Esophagus squamous epithelium (tissue), 5 donors: ENCODE measurements around the gene PIM2. TPM values are rescaled to one million over a fixed set of nuclear protein-coding genes. Genes with fewer than 3 reads are reported as not detected.

Experiments used
- DNase-seq: peaks from one replicate; lab custom pipeline; 2025; lab: John Stamatoyannopoulos, UW
- H3K27ac ChIP-seq, 4 donors: fragments of 200-600 bp; sonication (generic); one replicate each; pipeline ENCODE4 v1.5.1; 2016 to 2019; ENCODE audit warnings: mild to moderate bottlenecking in 1 of 4
- H3K27me3 ChIP-seq, 4 donors: fragments of 200-600 bp; sonication (generic); 1 replicate in 3 of 4; 2 replicates in 1 of 4; pipeline versions ENCODE4 v1.5.1 to v1.6.0; 2017 to 2021; ENCODE audit warnings: antibody characterized with exemption in 1 of 4
- H3K36me3 ChIP-seq, 3 donors: fragments of 200-600 bp; sonication (generic); one replicate each; pipeline ENCODE4 v1.5.1; 2016 to 2019
- H3K4me1 ChIP-seq, 3 donors: fragments of 200-600 bp; sonication (generic); one replicate each; pipeline ENCODE4 v1.5.1; 2017 to 2019
- H3K4me3 ChIP-seq, 4 donors: fragments of 200-600 bp; sonication (generic); 1 replicate in 3 of 4; 2 replicates in 1 of 4; pipeline ENCODE4 v1.5.1; 2016 to 2019; ENCODE audit warnings: mild to moderate bottlenecking in 2 of 4, moderate library complexity in 1 of 4
- H3K9me3 ChIP-seq, 3 donors: fragments of 200-600 bp; sonication (generic); one replicate each; pipeline ENCODE4 v1.5.1; 2016 to 2019
- POLR2A ChIP-seq, 4 donors: fragments of 450-650 bp; IDR thresholded peaks; one replicate each; pipeline ENCODE4 v1.6.1; 2017; ENCODE audit warnings: antibody characterized with exemption in 4 of 4, mild to moderate bottlenecking in 4 of 4, moderate library complexity in 3 of 4
- WGBS, 2 donors: methylation state at CpG; one replicate each; pipeline ENCODE4 v1.1.5; 2018; 5-methylcytosine and 5-hydroxymethylcytosine counted together
- intact Hi-C: fragments of 100-400 bp; cut with DNase I; formaldehyde crosslinking; loops from one replicate; pipeline ENCODE4 v1.15.0; 2022
- total RNA-seq, 4 donors: library from RNA; depleted of rRNA; stranded (reverse); fragments of >200 nt; gene quantifications; one replicate each; pipeline ENCODE4 v1.1.0, GENCODE V29; 2016
- TF ChIP-seq, protein P1 (sequence below), 6 experiments: fragments of 450-650 bp in 4 of 6; fragments of 200-600 bp in 2 of 6; sonication (generic) in 2 of 6; IDR thresholded peaks; one replicate each; pipeline ENCODE4 v1.5.1; 2016 to 2019; ENCODE audit warnings: antibody characterized with exemption in 6 of 6, mild to moderate bottlenecking in 4 of 6, moderate library complexity in 4 of 6
- donor health status: DM: yes; HTN: yes; CAD: no.

The PIM2 gene
- total RNA-seq, 4 donors from 2014 or later: 3.3 to 9.7 (median 7.6) TPM

DNA sequence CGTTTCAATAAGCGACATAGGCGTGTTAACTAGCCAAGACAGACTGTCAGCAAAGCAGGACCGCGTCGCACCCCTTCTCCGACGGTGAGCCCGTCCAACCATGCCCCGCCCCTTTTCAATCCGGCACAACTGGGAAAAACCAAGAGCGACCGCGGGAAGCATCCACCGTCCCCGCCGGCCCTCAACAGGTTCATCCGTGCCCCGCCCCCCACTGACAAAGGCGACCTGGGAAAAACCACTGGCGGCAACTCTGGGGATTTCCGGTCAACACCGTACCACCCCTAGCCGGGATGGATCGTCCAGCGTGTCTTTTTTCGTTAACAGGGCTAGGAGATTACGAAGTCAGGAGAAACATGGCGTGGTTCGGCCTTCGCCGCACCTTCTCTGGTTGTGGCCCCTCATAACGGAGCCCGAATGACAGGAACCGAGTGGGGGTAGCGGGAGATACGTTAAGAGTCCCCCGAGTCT lies 21.6 kb downstream of the PIM2 start:
- no peak for DNase-seq
- H3K36me3 ChIP-seq: peaks cover 0 to 47% (median 0%) of the 10 kb centered on the region in 3 donors
- H3K4me3 ChIP-seq: peak overlapping the region; percentile 65 to 77 (median 70)
- H3K27me3 ChIP-seq: no peaks in the 10 kb centered on the region
- 32% methylated on average over 7 of the region's 38 CpGs; no CpG with 5 or more reads in 1 of the 2 donors for WGBS, 2 donors
- no peaks in the 10 kb centered on the region for H3K9me3 ChIP-seq
- H3K27ac ChIP-seq: peak overlapping the region; percentile 90 to 97 (median 96)
- peaks cover under 1 to 35% (median 16%) of the 10 kb centered on the region in 3 donors for H3K4me1 ChIP-seq
- intact Hi-C loops: no loop called here
- TF ChIP-seq, protein P1, sequence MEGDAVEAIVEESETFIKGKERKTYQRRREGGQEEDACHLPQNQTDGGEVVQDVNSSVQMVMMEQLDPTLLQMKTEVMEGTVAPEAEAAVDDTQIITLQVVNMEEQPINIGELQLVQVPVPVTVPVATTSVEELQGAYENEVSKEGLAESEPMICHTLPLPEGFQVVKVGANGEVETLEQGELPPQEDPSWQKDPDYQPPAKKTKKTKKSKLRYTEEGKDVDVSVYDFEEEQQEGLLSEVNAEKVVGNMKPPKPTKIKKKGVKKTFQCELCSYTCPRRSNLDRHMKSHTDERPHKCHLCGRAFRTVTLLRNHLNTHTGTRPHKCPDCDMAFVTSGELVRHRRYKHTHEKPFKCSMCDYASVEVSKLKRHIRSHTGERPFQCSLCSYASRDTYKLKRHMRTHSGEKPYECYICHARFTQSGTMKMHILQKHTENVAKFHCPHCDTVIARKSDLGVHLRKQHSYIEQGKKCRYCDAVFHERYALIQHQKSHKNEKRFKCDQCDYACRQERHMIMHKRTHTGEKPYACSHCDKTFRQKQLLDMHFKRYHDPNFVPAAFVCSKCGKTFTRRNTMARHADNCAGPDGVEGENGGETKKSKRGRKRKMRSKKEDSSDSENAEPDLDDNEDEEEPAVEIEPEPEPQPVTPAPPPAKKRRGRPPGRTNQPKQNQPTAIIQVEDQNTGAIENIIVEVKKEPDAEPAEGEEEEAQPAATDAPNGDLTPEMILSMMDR (IDR thresholded peaks at IDR 0.05): no peak
- no peak for TF ChIP-seq POLR2A (IDR thresholded peaks at IDR 0.05)

DNA sequence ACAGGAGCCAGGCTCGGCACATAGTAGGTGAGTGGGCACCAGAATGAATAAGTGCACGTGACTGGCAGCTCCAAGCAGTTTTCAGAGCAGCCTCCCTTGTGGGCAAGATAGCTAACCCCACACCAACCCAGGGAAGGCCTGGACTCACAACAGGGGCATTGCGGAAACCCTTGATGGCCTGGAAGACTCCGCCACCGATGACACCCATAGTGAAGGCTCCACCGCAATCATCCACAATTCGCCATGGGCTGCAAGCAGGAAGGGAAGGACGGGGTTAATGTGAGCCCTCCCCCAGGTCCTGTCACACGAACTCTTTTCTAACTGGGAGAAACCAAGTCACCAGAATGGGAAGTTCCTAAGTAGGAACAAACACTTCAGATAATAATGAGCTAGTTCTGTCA lies 22.2 kb downstream of the PIM2 start:
- intact Hi-C loops: no loop called here
- peaks cover 4 to 40% (median 16%) of the 10 kb centered on the region in 3 donors for H3K4me1 ChIP-seq
- WGBS, 2 donors: 53% methylated on average over 8 of the region's 9 CpGs; no CpG with 5 or more reads in 1 of the 2 donors
- peaks cover 0 to 41% (median 0%) of the 10 kb centered on the region in 3 donors for H3K36me3 ChIP-seq
- DNase-seq: no peak
- peak overlapping the region; percentile 65 to 77 (median 70) for H3K4me3 ChIP-seq
- H3K9me3 ChIP-seq: no peaks in the 10 kb centered on the region
- TF ChIP-seq, protein P1 (IDR thresholded peaks at IDR 0.05): no peak
- no peak for TF ChIP-seq POLR2A (IDR thresholded peaks at IDR 0.05)
- H3K27me3 ChIP-seq: no peaks in the 10 kb centered on the region
- H3K27ac ChIP-seq: peak overlapping the region; percentile 90 to 97 (median 96)

- intact Hi-C loops: no loop called here
- Histone ChIP-seq H3K9me3 (no peaks in the 10 kb centered on the region), H3K4me3 (no peak overlapping the region), H3K27me3 (no peaks in the 10 kb centered on the region), H3K36me3 (peaks cover 0 to 29% (median 0%) of the 10 kb centered on the region in 3 donors), H3K27ac (no peak overlapping the region), H3K4me1 (peaks cover 4 to 49% (median 16%) of the 10 kb centered on the region in 3 donors)
- TF ChIP-seq, protein P1 (IDR thresholded peaks at IDR 0.05): no peak
- TF ChIP-seq POLR2A (IDR thresholded peaks at IDR 0.05): no peak
- DNase-seq: no peak
- 82% methylated on average over 3 of the region's 6 CpGs; no CpG with 5 or more reads in 1 of the 2 donors for WGBS, 2 donors
Observed at GRCh38 chrX:48894891-48895290, 23.9 kb downstream of the PIM2 start.

GRCh38 chrX:48893556-48894348 lies 25.1 kb downstream of the PIM2 start:
- Histone ChIP-seq H3K27me3 (no peaks in the 10 kb centered on the region), H3K36me3 (peaks cover 0 to 29% (median 0%) of the 10 kb centered on the region in 3 donors), H3K4me1 (peaks cover 4 to 38% (median 7%) of the 10 kb centered on the region in 3 donors), H3K27ac (no peak overlapping the region), H3K4me3 (no peak overlapping the region), H3K9me3 (no peaks in the 10 kb centered on the region)
- WGBS, 2 donors: 82 to 100% methylated on average over 2 to 8 of the region's 16 CpGs
- intact Hi-C loops: no loop called here
- DNase-seq: no peak
- TF ChIP-seq POLR2A (IDR thresholded peaks at IDR 0.05): no peak
- TF ChIP-seq, protein P1 (IDR thresholded peaks at IDR 0.05): no peak

- H3K27me3 ChIP-seq: no peaks in the 10 kb centered on the region
- TF ChIP-seq POLR2A (IDR thresholded peaks at IDR 0.05): no peak
- TF ChIP-seq, protein P1 (IDR thresholded peaks at IDR 0.05): no peak
- H3K4me3 ChIP-seq: no peak overlapping the region
- 70% methylated on average over 2 of the region's 4 CpGs; no CpG with 5 or more reads in 1 of the 2 donors for WGBS, 2 donors
- H3K9me3 ChIP-seq: no peaks in the 10 kb centered on the region
- peaks cover 0 to 29% (median 0%) of the 10 kb centered on the region in 3 donors for H3K36me3 ChIP-seq
- DNase-seq: no peak
- peaks cover 4 to 32% (median 7%) of the 10 kb centered on the region in 3 donors for H3K4me1 ChIP-seq
- intact Hi-C loops: no loop called here
- H3K27ac ChIP-seq: no peak overlapping the region
Observed at GRCh38 chrX:48892896-48893295, 25.9 kb downstream of the PIM2 start.
